GM21381 (cell line): ENCODE data around the gene CIBAR2.

ENCODE experiments used
- ATAC-seq: cut with Tn5 transposase; IDR thresholded peaks from one replicate; pipeline ENCODE4 v1.9.1; 2021; ENCODE audit warnings: mild to moderate bottlenecking, moderate library complexity; ENCODE audit not compliant: unreplicated experiment

Gene CIBAR2

DNA sequence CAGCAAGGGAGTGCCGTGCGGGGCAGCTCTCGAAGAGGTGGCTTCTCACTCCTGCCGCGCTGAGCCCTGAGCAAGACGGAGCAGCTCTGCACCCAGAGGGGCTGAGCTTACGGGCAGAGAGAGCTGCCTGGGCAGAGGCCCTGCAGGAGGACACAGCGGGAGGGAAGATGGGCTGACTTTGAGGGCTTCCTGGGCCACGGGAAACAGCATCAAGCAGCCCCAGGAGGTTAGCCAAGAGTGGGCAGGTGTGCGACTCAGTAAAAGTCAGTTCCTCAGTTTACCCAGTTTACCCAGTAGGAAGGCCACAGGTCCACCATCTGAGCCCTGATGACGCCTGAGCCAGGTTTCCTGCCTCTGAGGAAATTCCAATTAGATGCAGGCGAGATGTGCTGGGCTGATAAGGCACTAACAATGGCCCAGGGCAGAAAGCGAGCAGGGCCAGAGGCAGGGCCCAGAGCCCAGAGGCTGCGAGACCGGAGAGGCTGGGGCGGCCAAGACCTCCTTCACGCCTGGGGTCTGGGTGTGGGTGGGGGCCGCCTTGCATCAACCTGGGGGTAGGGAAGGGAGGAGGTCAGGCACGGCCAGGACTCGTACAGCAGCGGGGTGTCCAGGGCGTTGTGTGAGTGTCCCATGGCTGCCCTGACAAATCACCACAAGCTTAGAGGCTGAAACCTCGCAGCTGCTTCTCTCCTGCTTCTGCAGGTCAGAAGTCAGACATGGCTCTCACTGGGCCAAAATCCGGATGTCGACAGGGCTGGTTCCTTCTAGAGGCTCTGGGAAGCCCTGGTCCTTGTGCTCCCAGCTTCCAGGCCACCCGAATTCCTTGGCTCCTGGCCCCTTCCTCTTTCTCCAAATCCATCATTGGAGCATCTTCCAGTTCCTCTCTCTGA, 32.0 kb upstream of the CIBAR2 start:
- no peak for ATAC-seq

DNA sequence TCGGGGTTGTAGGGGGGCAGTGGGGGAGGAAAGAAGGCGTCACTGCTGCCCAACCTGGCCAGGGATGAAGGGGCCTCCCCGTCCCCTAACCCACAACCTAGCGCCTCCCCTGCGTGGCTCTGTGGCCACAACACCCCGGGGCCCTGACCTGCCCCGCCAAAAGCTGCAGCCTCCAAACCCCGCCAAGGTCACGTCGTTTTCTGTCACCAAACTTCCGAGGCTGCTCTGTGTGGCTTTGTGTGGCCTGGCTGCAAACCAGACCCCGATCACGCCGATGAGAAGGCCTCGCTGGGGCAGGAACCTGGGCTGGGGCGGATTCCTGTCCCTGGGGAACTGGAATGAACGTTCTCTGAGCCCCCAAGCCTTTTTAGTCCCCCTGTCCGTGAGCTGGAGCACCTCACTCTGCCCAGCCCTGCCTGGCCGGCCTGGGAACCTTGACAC, 30.5 kb upstream of the CIBAR2 start:
- no peak for ATAC-seq

GRCh38 chr16:85142129-85142513, 29.8 kb upstream of the CIBAR2 start:
- ATAC-seq = no peak

DNA sequence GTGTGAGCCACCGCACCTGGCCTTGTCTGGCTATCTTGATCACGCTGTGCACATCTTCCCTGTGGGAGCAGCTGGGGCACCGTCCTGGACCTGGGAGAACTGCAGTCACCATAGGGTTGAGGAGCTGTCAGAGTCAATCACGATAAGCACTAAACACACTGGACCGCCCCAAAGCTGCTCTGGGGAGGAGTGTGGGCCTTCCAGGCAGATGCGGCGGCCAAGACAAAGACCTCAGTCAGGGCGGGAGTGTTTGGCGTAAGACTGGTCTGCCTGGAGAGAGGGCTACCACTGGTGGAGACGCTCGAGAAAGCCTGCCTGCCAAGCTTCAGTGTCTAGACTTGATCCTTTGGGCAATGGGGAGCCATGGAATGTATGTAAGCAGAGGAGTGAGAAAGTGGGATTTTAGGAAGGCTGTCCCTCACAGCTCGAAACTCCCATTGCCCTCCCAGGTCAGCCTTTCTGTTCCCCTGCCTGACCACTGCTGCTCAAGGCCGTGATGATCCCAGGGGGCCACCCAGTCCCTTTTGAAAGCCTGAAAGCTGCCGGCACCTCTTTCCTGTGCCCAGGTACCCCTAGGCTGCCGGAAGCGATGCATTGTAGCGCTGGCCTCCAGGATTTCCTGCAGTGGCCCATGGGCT, 29.3 kb upstream of the CIBAR2 start:
- no peak for ATAC-seq

DNA sequence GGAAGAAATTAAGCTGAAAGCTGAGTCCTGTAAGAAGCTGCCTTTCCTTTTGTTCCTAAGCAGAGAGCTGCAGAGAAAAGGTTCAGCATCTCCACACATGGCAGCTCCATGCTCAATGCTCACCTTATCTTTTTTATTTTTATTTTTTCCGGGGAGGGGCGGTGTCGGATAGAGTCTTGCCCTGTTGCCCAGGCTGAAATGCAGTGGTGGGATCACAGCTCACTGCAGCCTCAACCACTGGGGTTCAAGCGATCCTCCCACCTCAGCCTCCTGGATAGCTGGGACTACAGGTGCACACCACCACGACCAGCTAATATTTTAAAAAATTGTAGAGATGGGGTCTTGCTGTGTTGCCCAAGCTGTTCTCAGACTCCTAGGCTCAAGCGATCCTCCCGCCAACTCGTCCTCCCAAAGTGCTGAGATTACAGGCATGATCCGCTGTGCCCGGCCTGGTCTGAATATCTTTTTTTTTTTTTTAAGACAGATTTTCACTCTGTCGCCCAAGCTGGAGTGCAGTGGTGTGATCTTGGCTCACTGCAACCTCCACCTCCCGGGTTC, 28.3 kb upstream of the CIBAR2 start:
- no peak for ATAC-seq

- no peak for ATAC-seq
Measured at GRCh38 chr16:85139881-85140339, 27.6 kb upstream of the CIBAR2 start.

GRCh38 chr16:85138825-85139627, 26.8 kb upstream of the CIBAR2 start:
- ATAC-seq = no peak

- ATAC-seq = no peak
Measured at GRCh38 chr16:85138073-85138824, 26.0 kb upstream of the CIBAR2 start.

DNA sequence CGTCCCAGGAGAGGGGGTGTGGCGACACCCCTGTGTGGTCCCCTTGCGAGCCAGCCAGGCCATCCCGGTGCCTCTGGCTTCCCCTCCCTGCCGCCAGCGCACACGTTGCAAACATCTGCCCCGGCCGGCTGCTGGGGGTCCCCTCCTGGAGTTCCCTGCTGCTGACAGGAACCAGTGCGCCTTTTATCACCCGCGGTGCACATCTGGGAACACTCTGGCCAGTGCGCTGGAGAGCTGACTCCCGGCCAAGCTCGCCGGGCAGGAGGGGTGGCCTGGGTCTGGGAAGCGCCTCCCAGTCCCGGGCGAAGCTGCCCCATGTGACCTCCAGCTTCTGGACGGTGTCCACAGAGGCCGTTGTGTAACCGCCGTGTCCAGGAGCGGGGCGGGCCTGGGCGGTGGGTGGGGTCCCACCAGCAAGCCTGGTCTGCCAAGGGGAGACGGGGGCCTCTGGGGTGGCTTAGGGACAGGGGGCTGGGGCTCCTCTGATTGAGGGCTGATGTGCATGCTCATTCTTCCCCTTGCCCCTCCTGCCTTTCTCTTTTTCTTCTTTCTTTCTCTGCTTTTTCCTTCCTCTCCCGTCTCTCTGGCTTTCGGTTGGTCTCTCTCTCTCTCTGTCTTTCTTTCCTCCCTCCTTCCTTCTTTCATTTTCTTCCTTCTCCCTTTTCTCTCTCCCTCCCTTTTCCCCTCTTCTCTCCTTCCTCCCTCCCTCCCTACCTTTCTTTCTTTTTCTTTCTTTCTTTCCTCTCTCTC, 25.2 kb upstream of the CIBAR2 start:
- ATAC-seq = no peak

- no peak for ATAC-seq
Measured at GRCh38 chr16:85136702-85137322, 24.5 kb upstream of the CIBAR2 start.

GRCh38 chr16:85136213-85136701, 24.0 kb upstream of the CIBAR2 start:
- ATAC-seq = no peak

DNA sequence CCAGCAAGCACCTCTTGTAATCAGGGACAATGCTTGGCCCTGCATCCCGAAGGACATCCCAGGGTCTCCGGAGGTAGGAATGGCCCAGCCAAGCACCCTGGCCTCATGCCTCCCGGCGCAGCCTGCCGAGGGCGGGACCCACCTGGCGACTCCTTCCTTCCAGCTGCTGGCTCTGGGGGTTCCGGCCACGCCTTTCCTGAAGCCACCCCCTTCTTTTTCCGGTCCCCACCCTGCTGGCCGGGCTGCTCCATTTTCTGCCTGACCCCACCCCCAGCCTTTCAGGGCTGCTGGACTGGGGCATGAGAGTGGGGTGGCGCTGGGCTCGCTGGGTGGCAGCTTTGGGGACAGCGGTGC, 22.5 kb upstream of the CIBAR2 start:
- no peak for ATAC-seq

DNA sequence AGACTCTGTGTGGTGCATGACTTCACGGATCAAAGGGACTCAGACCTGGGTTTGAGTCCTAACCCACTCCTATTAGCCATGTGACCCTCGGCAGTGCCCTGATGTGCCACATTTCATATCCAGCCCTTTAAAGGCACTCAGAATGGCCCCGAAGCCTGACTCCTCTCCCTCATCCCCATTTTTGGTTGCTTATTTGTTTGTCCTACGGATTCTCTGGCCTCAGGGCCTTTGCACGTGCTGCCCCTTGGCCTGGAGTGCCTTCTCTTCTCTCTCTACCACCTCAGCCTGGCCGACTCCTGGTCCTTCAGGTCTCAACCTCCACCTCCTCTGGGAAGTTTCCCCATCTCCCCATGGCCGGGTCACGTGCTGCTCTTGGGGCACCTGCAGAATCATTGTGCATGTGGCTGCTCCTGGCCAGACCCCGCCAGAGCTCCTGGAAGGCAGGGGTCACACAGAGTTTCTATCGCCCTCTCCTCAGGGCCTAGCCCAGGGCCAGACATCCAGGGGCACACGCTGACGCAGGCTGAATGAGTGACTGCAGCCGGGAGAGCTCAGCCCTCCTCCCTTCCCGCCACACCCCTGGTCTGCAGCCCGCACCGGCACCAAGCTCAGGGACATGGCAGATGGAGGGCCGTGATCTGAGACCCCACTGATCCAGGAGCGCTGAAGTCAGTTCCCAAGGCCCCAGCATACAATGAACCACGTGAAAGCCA, 22.0 kb upstream of the CIBAR2 start:
- no peak for ATAC-seq

DNA sequence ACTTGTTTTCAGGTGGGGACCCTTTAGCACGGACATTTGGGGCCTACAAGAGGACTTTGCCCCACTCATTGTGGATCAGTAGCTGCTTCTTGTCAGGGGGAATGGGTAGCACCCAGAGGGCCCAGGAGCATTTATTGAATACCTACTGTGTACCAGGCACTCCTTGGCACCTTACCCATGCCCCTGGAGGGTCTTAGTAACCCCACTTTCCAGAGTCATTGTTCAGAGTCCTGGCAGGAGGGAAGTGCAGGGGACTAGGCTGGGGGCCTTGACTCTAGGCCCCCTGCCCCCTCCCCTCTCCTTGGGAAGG, 21.0 kb upstream of the CIBAR2 start:
- ATAC-seq = no peak

- no peak for ATAC-seq
Measured at GRCh38 chr16:85132456-85133289, 20.4 kb upstream of the CIBAR2 start.

DNA sequence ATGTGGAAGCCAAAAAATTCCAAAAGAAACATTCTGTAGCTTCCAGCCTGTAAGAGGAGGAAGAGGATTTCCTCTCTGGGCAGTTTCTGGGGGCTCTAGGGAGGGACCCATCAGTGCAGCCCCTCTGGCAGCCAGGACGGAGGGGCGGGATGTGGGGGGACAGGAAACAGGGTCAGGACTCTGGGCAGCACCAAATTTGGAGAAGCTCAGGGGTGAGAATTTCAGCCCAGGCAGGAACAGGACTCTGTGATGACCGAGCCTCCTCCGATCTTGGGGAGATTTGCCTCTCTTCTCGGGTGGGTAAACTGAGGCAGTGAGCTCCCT, 18.4 kb upstream of the CIBAR2 start:
- no peak for ATAC-seq

- ATAC-seq = no peak
Measured at GRCh38 chr16:85129876-85130704, 17.8 kb upstream of the CIBAR2 start.
